DLD1 (cell line): ENCODE results near the gene HLA-DQB1.
"Not testable (repeated sequence)": the region's sequence is repeated elsewhere in the genome, so short reads cannot be mapped to it uniquely, and the experiment has no call there.

Source experiments
- in situ Hi-C: cut with HindIII; loops from 2 replicates; pipeline ENCODE4 v1.10.0; 2017; ENCODE audit warnings: low sequenced_read_pairs

Gene HLA-DQB1

GRCh38 chr6:32664354-32664753 is 2.1 kb downstream of the HLA-DQB1 start:
- in situ Hi-C loops: loop anchor here (10.0 kb wide), 1 partner anchor 100 kb away; the partner anchor contains the start of gene HLA-DQB2

- in situ Hi-C loops: loop anchor here (10.0 kb wide), 1 partner anchor 102 kb away; the partner anchor contains the start of gene HLA-DQB2
Observed at GRCh38 chr6:32662836-32663235, 3.6 kb downstream of the HLA-DQB1 start.

- in situ Hi-C loops: loop anchor here (10.0 kb wide), 1 partner anchor 103 kb away; the partner anchor contains the start of gene HLA-DQB2
Observed at GRCh38 chr6:32662099-32662498, 4.4 kb downstream of the HLA-DQB1 start.

GRCh38 chr6:32659856-32660595 is 6.4 kb downstream of the HLA-DQB1 start:
- in situ Hi-C loops: loop anchor here (10.0 kb wide), 1 partner anchor 105 kb away; the partner anchor contains the start of gene HLA-DQB2

GRCh38 chr6:32658268-32658897 is 8.1 kb downstream of the HLA-DQB1 start:
- in situ Hi-C loops: no loop called here

GRCh38 chr6:32657819-32658218 is 8.6 kb downstream of the HLA-DQB1 start:
- in situ Hi-C loops: not testable (repeated sequence)

- in situ Hi-C loops: not testable (repeated sequence)
Observed at GRCh38 chr6:32657329-32657728, 9.1 kb downstream of the HLA-DQB1 start.

GRCh38 chr6:32655203-32655710 is 11.2 kb downstream of the HLA-DQB1 start:
- in situ Hi-C loops: no loop called here

GRCh38 chr6:32645047-32645703 is 21.3 kb downstream of the HLA-DQB1 start:
- in situ Hi-C loops: no loop called here

GRCh38 chr6:32643904-32644303 is 22.6 kb downstream of the HLA-DQB1 start:
- in situ Hi-C loops: no loop called here

- in situ Hi-C loops: no loop called here
Observed at GRCh38 chr6:32642720-32643106, 23.7 kb downstream of the HLA-DQB1 start.

GRCh38 chr6:32641785-32642719 is 24.4 kb downstream of the HLA-DQB1 start:
- in situ Hi-C loops: not testable (repeated sequence)

GRCh38 chr6:32641122-32641521 is 25.3 kb downstream of the HLA-DQB1 start:
- in situ Hi-C loops: no loop called here

- in situ Hi-C loops: no loop called here
Observed at GRCh38 chr6:32639440-32640394, 26.7 kb downstream of the HLA-DQB1 start.

GRCh38 chr6:32638532-32639219 is 27.8 kb downstream of the HLA-DQB1 start:
- in situ Hi-C loops: no loop called here

GRCh38 chr6:32637883-32638282 is 28.6 kb downstream of the HLA-DQB1 start:
- in situ Hi-C loops: no loop called here

GRCh38 chr6:32637219-32637880 is 29.1 kb downstream of the HLA-DQB1 start, which contains the start of gene HLA-DQA1:
TSS of gene HLA-DQA1 (plus strand) at chr6:32637406. CDS start at chr6:32637459, 53 bp downstream.
- in situ Hi-C loops: no loop called here
